ENCODE results near the gene LOC101059915.
A peak's percentile ranks its signal among the peaks of the same experiment; 100 is the strongest.

The LOC101059915 gene

DNA sequence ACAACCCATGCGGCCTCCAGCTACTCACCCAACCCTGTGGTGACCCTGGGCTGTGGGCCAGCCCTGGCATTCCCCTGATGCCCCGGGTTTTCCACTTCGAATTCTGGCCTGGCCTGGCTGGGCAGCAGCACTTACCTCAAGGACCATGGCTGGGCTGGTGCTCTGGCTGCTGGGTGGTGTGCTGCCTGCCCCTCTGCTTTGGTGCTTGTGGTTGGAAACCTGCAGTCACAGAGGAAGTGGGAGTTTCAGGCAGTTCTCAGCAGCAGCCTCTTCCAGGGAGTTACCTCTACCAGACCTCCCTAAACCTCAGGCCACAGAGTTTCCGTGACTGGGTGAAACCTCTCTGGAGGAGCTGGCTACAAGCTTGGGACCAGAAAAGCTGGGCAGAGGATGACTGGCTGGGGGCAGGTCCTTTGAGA lies 49.0 kb upstream of the LOC101059915 start, which contains the start of gene CXCR3:
CXCR3 (minus strand) TSS at position 209 of the 419 bp plus-strand sequence; CDS start at position 147, 62 bp downstream.
- Mint-ChIP-seq H3K36me3 (peaks cover 13 to 16% of the 10 kb centered on the region in 2 donors), H3K9me3 (peaks cover 0 to 2% (median 0%) of the 10 kb centered on the region in 7 donors), H3K27ac (peak within 1 kb of the TSS in 3 of 7 donors; percentile 18 to 47 (median 42)), H3K4me1 (peaks cover 19% of the 10 kb centered on the region), H3K4me3 (peak within 1 kb of the TSS in 1 of 2 donors; percentile 56), H3K27me3 (ENCODE audit: low read depth in 3 of 3) (peaks cover 0 to 3% (median 2%) of the 10 kb centered on the region in 3 donors)
- Histone ChIP-seq H4K20me1 (ENCODE audit: insufficient read depth, low read length) (no peaks in the 10 kb centered on the region), H3K4me1 (ENCODE audit: control insufficient read depth in 1 of 2, insufficient read depth in 2 of 2, low read length in 2 of 2) (peaks cover 18 to 20% of the 10 kb centered on the region in 2 donors), H3K4me2 (replicated peaks; ENCODE audit: extremely low read depth, low read length, poor library complexity, severe bottlenecking) (no peak within 1 kb of the TSS), H3K4me3 (replicated peaks in 1 of 3; ENCODE audit: low read depth in 2 of 3, low read length in 3 of 3) (no peak within 1 kb of the TSS), H2AFZ (ENCODE audit: insufficient read depth, low read depth, low read length, poor library complexity, severe bottlenecking) (no peak within 1 kb of the TSS), H3K27ac (ENCODE audit: low read depth in 1 of 2, low read length in 2 of 2) (no peak within 1 kb of the TSS), H3K79me2 (ENCODE audit: insufficient read depth, low read length) (no peaks in the 10 kb centered on the region), H3K9me3 (replicated peaks in 1 of 2; ENCODE audit: control insufficient read depth in 1 of 2, insufficient read depth in 1 of 2, low read length in 2 of 2) (no peaks in the 10 kb centered on the region), H3K27me3 (ENCODE audit: control insufficient read depth in 2 of 2, insufficient read depth in 2 of 2, low read length in 2 of 2) (no peaks in the 10 kb centered on the region), H3K9ac (ENCODE audit: insufficient read depth, low read length, poor library complexity, severe bottlenecking) (no peak within 1 kb of the TSS), H3K36me3 (replicated peaks in 1 of 2; ENCODE audit: control insufficient read depth in 1 of 2, insufficient read depth in 2 of 2, low read length in 2 of 2) (peaks cover 0 to 7% of the 10 kb centered on the region in 2 donors)
- TF ChIP-seq, protein P1, sequence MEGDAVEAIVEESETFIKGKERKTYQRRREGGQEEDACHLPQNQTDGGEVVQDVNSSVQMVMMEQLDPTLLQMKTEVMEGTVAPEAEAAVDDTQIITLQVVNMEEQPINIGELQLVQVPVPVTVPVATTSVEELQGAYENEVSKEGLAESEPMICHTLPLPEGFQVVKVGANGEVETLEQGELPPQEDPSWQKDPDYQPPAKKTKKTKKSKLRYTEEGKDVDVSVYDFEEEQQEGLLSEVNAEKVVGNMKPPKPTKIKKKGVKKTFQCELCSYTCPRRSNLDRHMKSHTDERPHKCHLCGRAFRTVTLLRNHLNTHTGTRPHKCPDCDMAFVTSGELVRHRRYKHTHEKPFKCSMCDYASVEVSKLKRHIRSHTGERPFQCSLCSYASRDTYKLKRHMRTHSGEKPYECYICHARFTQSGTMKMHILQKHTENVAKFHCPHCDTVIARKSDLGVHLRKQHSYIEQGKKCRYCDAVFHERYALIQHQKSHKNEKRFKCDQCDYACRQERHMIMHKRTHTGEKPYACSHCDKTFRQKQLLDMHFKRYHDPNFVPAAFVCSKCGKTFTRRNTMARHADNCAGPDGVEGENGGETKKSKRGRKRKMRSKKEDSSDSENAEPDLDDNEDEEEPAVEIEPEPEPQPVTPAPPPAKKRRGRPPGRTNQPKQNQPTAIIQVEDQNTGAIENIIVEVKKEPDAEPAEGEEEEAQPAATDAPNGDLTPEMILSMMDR (IDR thresholded peaks at IDR 0.05) = no peak
- intact Hi-C loops (cut with micrococcal nuclease) = no loop called here
- no CpG with 5 or more reads among the region's 4 CpGs for WGBS (ENCODE audit: insufficient coverage)
- DNase-seq = peak in 1 of 3 donors; percentile 10

DNA sequence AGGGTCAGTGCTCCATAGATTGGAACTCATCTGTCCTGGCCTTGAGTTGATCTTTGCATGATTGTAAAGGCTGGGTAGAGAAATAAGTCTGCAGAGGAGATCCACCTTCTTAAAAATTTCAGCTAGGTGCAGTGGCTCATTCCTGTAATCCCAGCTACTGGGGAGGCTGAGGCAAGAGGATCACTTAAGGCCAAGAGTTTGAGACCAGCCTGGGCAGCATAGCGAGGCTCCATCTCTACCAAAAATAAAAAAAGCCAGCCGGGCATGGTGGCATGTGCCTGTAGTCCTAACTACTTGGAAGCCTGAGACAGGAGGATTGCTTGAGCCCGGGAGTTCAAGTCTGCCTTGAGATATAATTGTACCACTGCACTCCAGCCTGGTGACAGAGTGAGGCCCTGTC lies 48.6 kb upstream of the LOC101059915 start:
- Histone ChIP-seq H3K4me2 (replicated peaks; ENCODE audit: extremely low read depth, low read length, poor library complexity, severe bottlenecking) (no peak overlapping the region), H3K9me3 (replicated peaks in 1 of 2; ENCODE audit: control insufficient read depth in 1 of 2, insufficient read depth in 1 of 2, low read length in 2 of 2) (no peaks in the 10 kb centered on the region), H2AFZ (ENCODE audit: insufficient read depth, low read depth, low read length, poor library complexity, severe bottlenecking) (no peak overlapping the region), H3K4me3 (replicated peaks in 1 of 3; ENCODE audit: low read depth in 2 of 3, low read length in 3 of 3) (no peak overlapping the region), H4K20me1 (ENCODE audit: insufficient read depth, low read length) (no peaks in the 10 kb centered on the region), H3K79me2 (ENCODE audit: insufficient read depth, low read length) (no peaks in the 10 kb centered on the region), H3K27ac (ENCODE audit: low read depth in 1 of 2, low read length in 2 of 2) (no peak overlapping the region), H3K27me3 (ENCODE audit: control insufficient read depth in 2 of 2, insufficient read depth in 2 of 2, low read length in 2 of 2) (no peaks in the 10 kb centered on the region), H3K36me3 (replicated peaks in 1 of 2; ENCODE audit: control insufficient read depth in 1 of 2, insufficient read depth in 2 of 2, low read length in 2 of 2) (peaks cover 0 to 3% of the 10 kb centered on the region in 2 donors), H3K4me1 (ENCODE audit: control insufficient read depth in 1 of 2, insufficient read depth in 2 of 2, low read length in 2 of 2) (peaks cover 18 to 20% of the 10 kb centered on the region in 2 donors), H3K9ac (ENCODE audit: insufficient read depth, low read length, poor library complexity, severe bottlenecking) (no peak overlapping the region)
- Mint-ChIP-seq H3K36me3 (peaks cover 8 to 11% of the 10 kb centered on the region in 2 donors), H3K9me3 (peaks cover 0 to 2% (median 0%) of the 10 kb centered on the region in 7 donors), H3K27me3 (ENCODE audit: low read depth in 3 of 3) (peaks cover 0 to 5% (median 2%) of the 10 kb centered on the region in 3 donors), H3K4me3 (no peak overlapping the region), H3K4me1 (peaks cover 19% of the 10 kb centered on the region), H3K27ac (no peak overlapping the region)
- WGBS (ENCODE audit: insufficient coverage) = no CpG with 5 or more reads among the region's 3 CpGs
- intact Hi-C loops (cut with micrococcal nuclease) = no loop called here
- DNase-seq = no peak
- TF ChIP-seq, protein P1 (IDR thresholded peaks at IDR 0.05) = no peak
